ENCODE measurements around the gene RASAL3.
"Not testable (repeated sequence)": the region's sequence is repeated elsewhere in the genome, so short reads cannot be mapped to it uniquely, and the experiment has no call there.

The RASAL3 gene

GRCh38 chr19:15495151-15495550 lies 30.8 kb upstream of the RASAL3 start:
- Histone ChIP-seq H3F3A (ENCODE audit: insufficient read depth, low read length) (no peaks in the 10 kb centered on the region), H3K9me2 (replicated peaks; ENCODE audit: insufficient read depth, low read length) (no peaks in the 10 kb centered on the region), H2AFZ (ENCODE audit: low read length) (no peak overlapping the region), H3K9ac (ENCODE audit: low read length) (no peak overlapping the region), H3K4me1 (ENCODE audit: low read length) (no peaks in the 10 kb centered on the region), H3K4me2 (ENCODE audit: low read depth, low read length) (no peak overlapping the region), H3K79me2 (ENCODE audit: low read length) (no peaks in the 10 kb centered on the region), H3K9me3 (replicated peaks; ENCODE audit: insufficient read depth, low read length) (no peaks in the 10 kb centered on the region), H3K27me3 (replicated peaks; ENCODE audit: insufficient read depth, low read length) (peaks cover 15% of the 10 kb centered on the region), H3K36me3 (replicated peaks; ENCODE audit: insufficient read depth, low read length) (no peaks in the 10 kb centered on the region), H4K20me1 (ENCODE audit: insufficient read depth, low read length) (no peaks in the 10 kb centered on the region), H3K27ac (ENCODE audit: low read length) (no peak overlapping the region), H3K4me3 (ENCODE audit: low read length) (no peak overlapping the region)
- TF ChIP-seq EZH2phosphoT487 (IDR thresholded peaks at IDR 0.05; ENCODE audit: low read length) (no peak), EZH2 (optimal IDR thresholded peaks at IDR 0.05; ENCODE audit: low read depth, low read length) (no peak)
- no peak for DNase-seq

- TF ChIP-seq CTCF (IDR thresholded peaks at IDR 0.05; ENCODE audit: low read length) = no peak
- TF ChIP-seq EZH2phosphoT487 (IDR thresholded peaks at IDR 0.05; ENCODE audit: low read length) = no peak
- TF ChIP-seq EZH2 (optimal IDR thresholded peaks at IDR 0.05; ENCODE audit: low read depth, low read length) = no peak
- Histone ChIP-seq H3K4me2 (ENCODE audit: low read depth, low read length) (no peak overlapping the region), H3K9me2 (replicated peaks; ENCODE audit: insufficient read depth, low read length) (no peaks in the 10 kb centered on the region), H3K4me3 (ENCODE audit: low read length) (no peak overlapping the region), H2AFZ (ENCODE audit: low read length) (no peak overlapping the region), H3K4me1 (ENCODE audit: low read length) (no peaks in the 10 kb centered on the region), H3K27me3 (replicated peaks; ENCODE audit: insufficient read depth, low read length) (no peaks in the 10 kb centered on the region), H3K9me3 (replicated peaks; ENCODE audit: insufficient read depth, low read length) (no peaks in the 10 kb centered on the region), H3F3A (ENCODE audit: insufficient read depth, low read length) (no peaks in the 10 kb centered on the region), H4K20me1 (ENCODE audit: insufficient read depth, low read length) (no peaks in the 10 kb centered on the region), H3K9ac (ENCODE audit: low read length) (no peak overlapping the region), H3K36me3 (replicated peaks; ENCODE audit: insufficient read depth, low read length) (no peaks in the 10 kb centered on the region), H3K27ac (ENCODE audit: low read length) (no peak overlapping the region), H3K79me2 (ENCODE audit: low read length) (no peaks in the 10 kb centered on the region)
- DNase-seq = no peak
Observed at GRCh38 chr19:15488489-15489226, 24.3 kb upstream of the RASAL3 start.

- Histone ChIP-seq H2AFZ (ENCODE audit: low read length) (no peak overlapping the region), H3K27ac (ENCODE audit: low read length) (no peak overlapping the region)
Observed at GRCh38 chr19:15487038-15487437, 22.7 kb upstream of the RASAL3 start.

GRCh38 chr19:15485768-15486167 lies 21.4 kb upstream of the RASAL3 start:
- not testable (repeated sequence) for H3K79me2 ChIP-seq (ENCODE audit: low read length); H3K4me1 ChIP-seq (ENCODE audit: low read length); H3K9me2 ChIP-seq (replicated peaks; ENCODE audit: insufficient read depth, low read length); H2AFZ ChIP-seq (ENCODE audit: low read length); H3K36me3 ChIP-seq (replicated peaks; ENCODE audit: insufficient read depth, low read length); H3F3A ChIP-seq (ENCODE audit: insufficient read depth, low read length); H3K4me3 ChIP-seq (ENCODE audit: low read length); H3K27me3 ChIP-seq (replicated peaks; ENCODE audit: insufficient read depth, low read length); H3K9me3 ChIP-seq (replicated peaks; ENCODE audit: insufficient read depth, low read length); H3K4me2 ChIP-seq (ENCODE audit: low read depth, low read length); H3K27ac ChIP-seq (ENCODE audit: low read length); DNase-seq; H3K9ac ChIP-seq (ENCODE audit: low read length); H4K20me1 ChIP-seq (ENCODE audit: insufficient read depth, low read length)

More at GRCh38 chr19:15487038-15487437, 22.7 kb upstream of the RASAL3 start:
- H3F3A ChIP-seq (ENCODE audit: insufficient read depth, low read length) = no peaks in the 10 kb centered on the region
- no peaks in the 10 kb centered on the region for H3K9me2 ChIP-seq (replicated peaks; ENCODE audit: insufficient read depth, low read length)
- no peaks in the 10 kb centered on the region for H3K27me3 ChIP-seq (replicated peaks; ENCODE audit: insufficient read depth, low read length)
- no peaks in the 10 kb centered on the region for H3K9me3 ChIP-seq (replicated peaks; ENCODE audit: insufficient read depth, low read length)
- no peak for DNase-seq
- H3K79me2 ChIP-seq (ENCODE audit: low read length) = no peaks in the 10 kb centered on the region
- H4K20me1 ChIP-seq (ENCODE audit: insufficient read depth, low read length) = no peaks in the 10 kb centered on the region
- H3K36me3 ChIP-seq (replicated peaks; ENCODE audit: insufficient read depth, low read length) = no peaks in the 10 kb centered on the region
- TF ChIP-seq EZH2phosphoT487 (IDR thresholded peaks at IDR 0.05; ENCODE audit: low read length) (no peak), EZH2 (optimal IDR thresholded peaks at IDR 0.05; ENCODE audit: low read depth, low read length) (no peak), CTCF (IDR thresholded peaks at IDR 0.05; ENCODE audit: low read length) (no peak)
- no peak overlapping the region for H3K4me2 ChIP-seq (ENCODE audit: low read depth, low read length)
- H3K4me1 ChIP-seq (ENCODE audit: low read length) = no peaks in the 10 kb centered on the region
- no peak overlapping the region for H3K4me3 ChIP-seq (ENCODE audit: low read length)
- no peak overlapping the region for H3K9ac ChIP-seq (ENCODE audit: low read length)

- H3F3A ChIP-seq (ENCODE audit: insufficient read depth, low read length); H3K79me2 ChIP-seq (ENCODE audit: low read length); H3K27ac ChIP-seq (ENCODE audit: low read length); H2AFZ ChIP-seq (ENCODE audit: low read length); DNase-seq; H3K9me3 ChIP-seq (replicated peaks; ENCODE audit: insufficient read depth, low read length); H3K9me2 ChIP-seq (replicated peaks; ENCODE audit: insufficient read depth, low read length); H3K9ac ChIP-seq (ENCODE audit: low read length); H3K4me3 ChIP-seq (ENCODE audit: low read length); H3K27me3 ChIP-seq (replicated peaks; ENCODE audit: insufficient read depth, low read length); H3K4me2 ChIP-seq (ENCODE audit: low read depth, low read length); H3K36me3 ChIP-seq (replicated peaks; ENCODE audit: insufficient read depth, low read length); H3K4me1 ChIP-seq (ENCODE audit: low read length); H4K20me1 ChIP-seq (ENCODE audit: insufficient read depth, low read length): not testable (repeated sequence)
Observed at GRCh38 chr19:15480996-15481395, 16.7 kb upstream of the RASAL3 start.

All from MM.1S (cell line).